K562 (cell line): ENCODE measurements around the gene PITPNM1. TPM values are rescaled to one million over a fixed set of nuclear protein-coding genes. Genes with fewer than 3 reads are reported as not detected.
"Not testable (repeated sequence)": the region's sequence is repeated elsewhere in the genome, so short reads cannot be mapped to it uniquely, and the experiment has no call there.

Experiments
- CBFA2T3 ChIP-seq: fragments of 450-650 bp; IDR thresholded peaks from 2 replicates; pipeline ENCODE4 v1.6.1; 2017
- FOSL1 ChIP-seq: fragments of 200-800 bp; sonication (Bioruptor generic); conservative IDR thresholded peaks from 2 replicates; pipeline ENCODE4 v1.6.1; 2016; ENCODE audit warnings: missing genetic modification characterization, missing compliant biosample characterization
- FOXK2 ChIP-seq, 2 experiments: fragments of 450-650 bp; IDR thresholded peaks in 1 of 2; conservative IDR thresholded peaks in 1 of 2; 2 replicates each; pipeline ENCODE4 v1.6.1; 2016; ENCODE audit warnings: low read depth in 2 of 2, mild to moderate bottlenecking in 1 of 2
- HDAC1 ChIP-seq, 2 experiments: fragments of 450-650 bp; IDR thresholded peaks; 2 replicates each; pipeline ENCODE4 v1.6.1; 2016 to 2017; ENCODE audit warnings: inconsistent platforms in 1 of 2, mild to moderate bottlenecking in 1 of 2, moderate library complexity in 1 of 2
- KDM1A ChIP-seq, 2 experiments: fragments of 450-650 bp; IDR thresholded peaks; 2 replicates each; pipeline ENCODE4 v1.6.1; 2016; ENCODE audit warnings: mild to moderate bottlenecking in 2 of 2
- NCOA1 ChIP-seq: fragments of 450-650 bp; IDR thresholded peaks from 2 replicates; pipeline ENCODE4 v1.6.1; 2016; ENCODE audit warnings: low read depth
- NR2C1 ChIP-seq, 2 experiments: fragments of 450-650 bp; IDR thresholded peaks; 2 replicates each; pipeline ENCODE4 v1.6.1; 2017; ENCODE audit warnings: mild to moderate bottlenecking in 2 of 2, antibody characterized with exemption in 1 of 2, inconsistent platforms in 1 of 2, missing compliant biosample characterization in 1 of 2, missing genetic modification characterization in 1 of 2
- TRIM24 ChIP-seq, 2 experiments: fragments of 450-650 bp; IDR thresholded peaks; 2 replicates each; pipeline ENCODE4 v1.6.1; 2016
- polyA plus RNA-seq, 8 experiments: library from polyadenylated mRNA; depleted of rRNA in 4 of 8; stranded (reverse) in 5 of 8; unstranded in 3 of 8; fragments of >200 nt; fragmentation: Nextera tagmentation in 2 of 8; fragmentation: Illumina TruSeq in 1 of 8; extraction: Ambion mirVana in 2 of 8; extraction: Trizol in 1 of 8; gene quantifications; 2 replicates each; pipeline versions ENCODE4 v1.2.1 to v1.2.3, GENCODE V29; 2011 to 2014; ENCODE audit warnings: inconsistent platforms in 1 of 8, missing spikeins in 1 of 8
- total RNA-seq, 7 experiments: library from RNA; depleted of rRNA in 6 of 7; stranded (reverse); fragments of >200 nt in 6 of 7; fragmentation: Illumina TruSeq in 2 of 7; extraction: Trizol in 2 of 7; gene quantifications; 2 replicates each; pipeline versions ENCODE4 v1.2.1 to v1.2.3, GENCODE V29; 2011 to 2021; ENCODE audit warnings: low replicate concordance in 1 of 7
- TF ChIP-seq, protein P1 (sequence below), 2 experiments: fragments of 450-650 bp in 1 of 2; sonication (generic) in 1 of 2; formaldehyde crosslinking in 1 of 2; IDR thresholded peaks; 2 replicates each; pipeline versions ENCODE4 v1.7.1 to v1.9.0; 2016 to 2022; ENCODE audit warnings: inconsistent platforms in 1 of 2, mild to moderate bottlenecking in 1 of 2, missing genetic modification reagents in 1 of 2
- TF ChIP-seq, protein P2 (sequence below), 3 experiments: fragments of 200-800 bp in 1 of 3; sonication (Bioruptor generic) in 1 of 3; sonication (generic) in 1 of 3; formaldehyde crosslinking in 1 of 3; IDR thresholded peaks; 2 replicates each; pipeline versions ENCODE4 v1.6.1 to v1.8.0; 2016 to 2022; ENCODE audit warnings: mild to moderate bottlenecking in 2 of 3, missing compliant biosample characterization in 2 of 3, missing genetic modification characterization in 2 of 3, missing genetic modification reagents in 1 of 3
- TF ChIP-seq, protein P3 (sequence below): fragments of 450-650 bp; IDR thresholded peaks from 2 replicates; pipeline ENCODE4 v1.6.1; 2016
- TF ChIP-seq, protein P4 (sequence below): fragments of 450-650 bp; IDR thresholded peaks from 2 replicates; pipeline ENCODE4 v1.6.1; 2017; ENCODE audit warnings: antibody characterized with exemption

The PITPNM1 gene
- total and polyA plus RNA-seq, 9 of the 15 experiments (the other 6 are each of a cell fraction or from before 2014, with no cell fraction given): 0.11 to 53.7 (median 16.0) TPM

DNA sequence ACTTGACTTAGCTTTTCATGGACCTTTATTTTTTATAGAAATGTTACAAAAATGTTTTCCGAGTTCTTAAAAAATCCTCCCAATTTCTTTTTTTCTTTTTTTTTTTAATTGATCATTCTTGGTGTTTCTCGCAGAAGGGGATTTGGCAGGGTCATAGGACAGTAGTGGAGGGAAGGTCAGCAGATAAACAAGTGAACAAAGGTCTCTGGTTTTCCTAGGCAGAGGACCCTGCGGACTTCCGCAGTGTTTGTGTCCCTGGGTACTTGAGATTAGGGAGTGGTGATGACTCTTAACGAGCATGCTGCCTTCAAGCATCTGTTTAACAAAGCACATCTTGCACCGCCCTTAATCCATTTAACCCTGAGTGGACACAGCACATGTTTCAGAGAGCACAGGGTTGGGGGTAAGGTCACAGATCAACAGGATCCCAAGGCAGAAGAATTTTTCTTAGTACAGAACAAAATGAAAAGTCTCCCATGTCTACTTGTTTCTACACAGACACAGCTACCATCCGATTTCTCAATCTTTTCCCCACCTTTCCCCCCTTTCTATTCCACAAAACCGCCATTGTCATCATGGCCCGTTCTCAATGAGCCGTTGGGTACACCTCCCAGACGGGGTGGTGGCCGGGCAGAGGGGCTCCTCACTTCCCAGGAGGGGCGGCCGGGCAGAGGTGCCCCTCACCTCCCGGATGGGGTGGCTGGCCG, 27.7 kb downstream of the PITPNM1 start (continued):
- TF ChIP-seq, protein P1, sequence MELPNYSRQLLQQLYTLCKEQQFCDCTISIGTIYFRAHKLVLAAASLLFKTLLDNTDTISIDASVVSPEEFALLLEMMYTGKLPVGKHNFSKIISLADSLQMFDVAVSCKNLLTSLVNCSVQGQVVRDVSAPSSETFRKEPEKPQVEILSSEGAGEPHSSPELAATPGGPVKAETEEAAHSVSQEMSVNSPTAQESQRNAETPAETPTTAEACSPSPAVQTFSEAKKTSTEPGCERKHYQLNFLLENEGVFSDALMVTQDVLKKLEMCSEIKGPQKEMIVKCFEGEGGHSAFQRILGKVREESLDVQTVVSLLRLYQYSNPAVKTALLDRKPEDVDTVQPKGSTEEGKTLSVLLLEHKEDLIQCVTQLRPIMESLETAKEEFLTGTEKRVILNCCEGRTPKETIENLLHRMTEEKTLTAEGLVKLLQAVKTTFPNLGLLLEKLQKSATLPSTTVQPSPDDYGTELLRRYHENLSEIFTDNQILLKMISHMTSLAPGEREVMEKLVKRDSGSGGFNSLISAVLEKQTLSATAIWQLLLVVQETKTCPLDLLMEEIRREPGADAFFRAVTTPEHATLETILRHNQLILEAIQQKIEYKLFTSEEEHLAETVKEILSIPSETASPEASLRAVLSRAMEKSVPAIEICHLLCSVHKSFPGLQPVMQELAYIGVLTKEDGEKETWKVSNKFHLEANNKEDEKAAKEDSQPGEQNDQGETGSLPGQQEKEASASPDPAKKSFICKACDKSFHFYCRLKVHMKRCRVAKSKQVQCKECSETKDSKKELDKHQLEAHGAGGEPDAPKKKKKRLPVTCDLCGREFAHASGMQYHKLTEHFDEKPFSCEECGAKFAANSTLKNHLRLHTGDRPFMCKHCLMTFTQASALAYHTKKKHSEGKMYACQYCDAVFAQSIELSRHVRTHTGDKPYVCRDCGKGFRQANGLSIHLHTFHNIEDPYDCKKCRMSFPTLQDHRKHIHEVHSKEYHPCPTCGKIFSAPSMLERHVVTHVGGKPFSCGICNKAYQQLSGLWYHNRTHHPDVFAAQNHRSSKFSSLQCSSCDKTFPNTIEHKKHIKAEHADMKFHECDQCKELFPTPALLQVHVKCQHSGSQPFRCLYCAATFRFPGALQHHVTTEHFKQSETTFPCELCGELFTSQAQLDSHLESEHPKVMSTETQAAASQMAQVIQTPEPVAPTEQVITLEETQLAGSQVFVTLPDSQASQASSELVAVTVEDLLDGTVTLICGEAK (IDR thresholded peaks at IDR 0.05): peak; percentile 42; the same call in 1 of the 2 replicates
- TF ChIP-seq, protein P1 (CRISPR knock-in tag; IDR thresholded peaks at IDR 0.05): not testable (repeated sequence)
- TF ChIP-seq, protein P2, sequence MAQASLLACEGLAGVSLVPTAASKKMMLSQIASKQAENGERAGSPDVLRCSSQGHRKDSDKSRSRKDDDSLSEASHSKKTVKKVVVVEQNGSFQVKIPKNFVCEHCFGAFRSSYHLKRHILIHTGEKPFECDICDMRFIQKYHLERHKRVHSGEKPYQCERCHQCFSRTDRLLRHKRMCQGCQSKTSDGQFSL (CRISPR knock-in tag; IDR thresholded peaks at IDR 0.05): not testable (repeated sequence)
- TF ChIP-seq, protein P2 (tag; IDR thresholded peaks at IDR 0.05): 0 out of 4 replicates have a peak, but pooled peaks of 1 of the 2 experiments have one; percentile 13
- peak in 1 of 2 experiments; percentile 17; a peak in 1 of 4 replicates for TF ChIP-seq HDAC1 (IDR thresholded peaks at IDR 0.05)
- peak; percentile 56 to 63; a peak in 3 of 4 replicates for TF ChIP-seq KDM1A (IDR thresholded peaks at IDR 0.05)
- TF ChIP-seq FOXK2 (conservative IDR thresholded peaks at IDR 0.05 in 1 of 2, IDR thresholded peaks at IDR 0.05 in 1 of 2; ENCODE audit: low read depth in 2 of 2): peak; percentile 82 to 85; a peak in 3 of 4 replicates
- TF ChIP-seq, protein P3, sequence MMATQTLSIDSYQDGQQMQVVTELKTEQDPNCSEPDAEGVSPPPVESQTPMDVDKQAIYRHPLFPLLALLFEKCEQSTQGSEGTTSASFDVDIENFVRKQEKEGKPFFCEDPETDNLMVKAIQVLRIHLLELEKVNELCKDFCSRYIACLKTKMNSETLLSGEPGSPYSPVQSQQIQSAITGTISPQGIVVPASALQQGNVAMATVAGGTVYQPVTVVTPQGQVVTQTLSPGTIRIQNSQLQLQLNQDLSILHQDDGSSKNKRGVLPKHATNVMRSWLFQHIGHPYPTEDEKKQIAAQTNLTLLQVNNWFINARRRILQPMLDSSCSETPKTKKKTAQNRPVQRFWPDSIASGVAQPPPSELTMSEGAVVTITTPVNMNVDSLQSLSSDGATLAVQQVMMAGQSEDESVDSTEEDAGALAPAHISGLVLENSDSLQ: 0 out of 2 replicates have a peak, but pooled peaks have one; percentile 6
- TF ChIP-seq NCOA1: peak; percentile 15; the same call in 1 of the 2 replicates
- peak in 1 of 2 experiments; percentile 45; a peak in 1 of 4 replicates for TF ChIP-seq TRIM24 (IDR thresholded peaks at IDR 0.05)
- TF ChIP-seq NR2C1 (IDR thresholded peaks at IDR 0.05): peak; percentile 68
- TF ChIP-seq NR2C1 (tag; IDR thresholded peaks at IDR 0.05): 0 out of 2 replicates have a peak, but pooled peaks have one; percentile 25
- TF ChIP-seq FOSL1: peak; percentile 39; the same call in 1 of the 2 replicates
- TF ChIP-seq CBFA2T3: peak; percentile 87
- TF ChIP-seq, protein P4, sequence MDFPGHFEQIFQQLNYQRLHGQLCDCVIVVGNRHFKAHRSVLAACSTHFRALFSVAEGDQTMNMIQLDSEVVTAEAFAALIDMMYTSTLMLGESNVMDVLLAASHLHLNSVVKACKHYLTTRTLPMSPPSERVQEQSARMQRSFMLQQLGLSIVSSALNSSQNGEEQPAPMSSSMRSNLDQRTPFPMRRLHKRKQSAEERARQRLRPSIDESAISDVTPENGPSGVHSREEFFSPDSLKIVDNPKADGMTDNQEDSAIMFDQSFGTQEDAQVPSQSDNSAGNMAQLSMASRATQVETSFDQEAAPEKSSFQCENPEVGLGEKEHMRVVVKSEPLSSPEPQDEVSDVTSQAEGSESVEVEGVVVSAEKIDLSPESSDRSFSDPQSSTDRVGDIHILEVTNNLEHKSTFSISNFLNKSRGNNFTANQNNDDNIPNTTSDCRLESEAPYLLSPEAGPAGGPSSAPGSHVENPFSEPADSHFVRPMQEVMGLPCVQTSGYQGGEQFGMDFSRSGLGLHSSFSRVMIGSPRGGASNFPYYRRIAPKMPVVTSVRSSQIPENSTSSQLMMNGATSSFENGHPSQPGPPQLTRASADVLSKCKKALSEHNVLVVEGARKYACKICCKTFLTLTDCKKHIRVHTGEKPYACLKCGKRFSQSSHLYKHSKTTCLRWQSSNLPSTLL: peak; percentile 69; the same call in 1 of the 2 replicates
